Measurements from ENCODE around the gene YARS2.

The YARS2 gene

DNA sequence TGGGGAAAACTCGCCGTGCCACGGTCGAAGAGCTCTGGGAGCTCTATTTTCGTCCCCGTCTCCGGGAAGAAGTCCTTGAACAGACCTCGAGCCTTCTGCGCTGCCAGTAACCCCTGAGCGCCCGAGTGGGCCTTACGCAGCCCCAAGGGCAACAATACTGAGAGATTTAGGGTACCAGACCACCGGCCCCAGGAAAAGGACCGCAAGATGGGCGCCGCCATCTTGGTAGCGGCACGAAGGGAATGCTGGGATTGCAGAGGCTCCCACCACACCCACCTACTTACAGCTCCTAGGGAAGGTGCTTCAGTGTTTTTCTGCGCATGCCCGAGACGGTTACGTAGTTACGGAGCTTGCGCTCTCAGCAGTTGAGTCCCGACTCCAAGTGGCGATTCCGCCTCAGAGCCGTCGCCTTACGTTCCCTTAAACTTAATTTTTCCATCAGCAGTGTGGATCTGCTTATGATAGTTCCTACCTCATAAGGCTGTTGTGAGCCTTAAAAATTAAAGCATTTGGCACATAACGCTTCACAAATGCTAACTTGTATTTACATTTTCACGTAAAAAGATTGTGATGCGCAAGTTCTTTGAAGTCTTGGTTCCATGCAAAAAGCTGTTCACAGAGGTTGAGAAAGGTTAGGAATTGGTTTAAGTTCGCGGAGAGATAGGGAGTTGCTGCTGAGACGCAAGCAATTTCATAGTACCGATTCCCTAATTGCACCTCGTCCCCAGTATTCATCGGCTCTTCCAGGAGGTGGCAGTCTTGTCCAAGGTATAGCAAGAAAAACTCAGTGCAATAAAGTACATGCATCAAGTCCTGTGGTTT, at the start of gene YARS2:
TSS of gene YARS2 (minus strand) at position 244 of the 822 bp plus-strand sequence. CDS start at position 221, 23 bp downstream.
- DNase-seq, result peak; percentile 85

DNA sequence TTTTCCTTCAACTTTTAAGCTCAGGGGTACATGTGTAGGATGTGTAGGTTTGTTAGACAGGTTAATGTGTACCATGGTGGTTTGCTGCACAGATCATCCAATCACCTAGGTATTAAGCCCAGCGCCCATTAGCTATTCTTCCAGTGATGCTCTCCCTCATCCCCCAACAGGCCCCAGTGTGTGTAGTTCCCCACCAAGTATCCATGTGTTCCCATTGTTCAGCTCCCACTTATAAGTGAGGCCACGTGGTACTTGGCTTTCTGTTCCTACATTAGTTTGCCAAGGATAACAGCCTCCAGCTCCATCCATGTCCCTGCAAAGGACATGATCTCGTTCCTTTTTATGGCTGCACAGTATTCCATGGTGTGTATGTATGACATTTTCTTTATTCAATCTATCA, 48.6 kb upstream of the YARS2 start:
- no peak for DNase-seq

DNA sequence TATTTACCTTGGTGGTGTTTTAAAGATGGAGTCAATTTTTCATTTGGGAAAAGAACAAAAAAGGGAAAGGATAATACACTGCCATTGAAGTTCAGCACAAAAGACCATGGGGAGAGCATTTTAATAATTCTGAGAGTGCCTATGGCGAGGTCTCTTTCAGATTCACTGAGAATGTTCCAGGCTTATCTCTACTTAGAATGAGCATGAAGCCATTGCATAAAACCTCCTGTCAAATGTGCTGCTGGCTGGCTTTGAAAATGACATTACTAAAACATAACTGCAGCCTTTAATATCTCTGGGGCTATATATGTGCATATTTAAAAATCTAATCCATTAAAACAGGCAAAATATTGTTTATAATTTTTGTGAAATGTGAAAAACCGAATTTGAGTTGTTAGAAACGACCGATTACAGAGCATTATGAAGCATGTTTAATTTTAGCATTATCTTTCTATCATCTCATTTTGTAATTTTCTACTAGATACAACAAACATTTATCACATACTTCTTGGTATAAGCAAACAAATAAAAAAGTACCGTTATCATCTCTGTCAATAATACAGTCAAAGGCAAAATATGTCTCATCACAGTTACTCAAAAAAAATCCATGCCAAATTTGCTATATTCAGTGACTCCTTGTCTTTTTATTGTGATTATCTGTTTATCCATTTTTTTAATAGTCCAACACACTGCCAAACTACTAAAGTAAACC, 45.7 kb upstream of the YARS2 start:
- DNase-seq, result no peak

DNA sequence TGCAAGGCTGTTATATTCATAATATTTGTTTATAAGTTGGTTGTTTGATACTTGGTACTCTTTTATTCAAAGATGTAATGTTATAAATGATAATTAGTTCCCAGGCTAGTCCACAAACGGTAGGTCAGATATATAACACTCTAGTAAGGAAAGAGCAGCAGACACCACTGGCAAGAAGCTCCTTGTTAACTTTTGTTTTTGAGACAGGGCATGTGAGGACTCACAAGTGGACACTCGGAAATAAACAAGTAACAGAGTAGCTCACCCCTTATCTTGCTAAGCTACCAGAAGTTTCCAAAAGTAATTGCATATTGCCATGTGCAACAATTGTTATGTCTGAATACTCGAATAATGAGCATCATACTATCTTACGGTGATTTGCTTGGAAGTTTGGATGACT, 38.6 kb upstream of the YARS2 start:
- DNase-seq, result no peak

DNA sequence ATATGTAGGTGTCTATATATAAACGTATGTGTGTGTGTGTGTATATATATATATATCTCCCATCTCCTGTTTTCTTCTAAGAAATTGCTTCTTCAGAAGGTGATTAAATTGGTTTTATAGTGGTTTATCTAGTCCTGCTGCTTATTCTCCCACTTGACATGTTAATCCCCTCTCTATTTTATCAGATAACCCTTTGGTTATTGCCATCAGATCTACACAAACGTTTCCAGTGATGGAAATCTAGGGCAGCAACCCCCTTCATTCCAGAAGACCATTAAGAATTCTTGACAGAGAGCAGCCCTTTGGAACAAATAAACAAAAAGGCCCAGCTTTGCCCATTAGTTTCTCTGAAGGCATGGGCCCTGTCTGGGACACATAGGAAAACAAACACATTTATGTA, 34.2 kb upstream of the YARS2 start:
- DNase-seq, result no peak

DNA sequence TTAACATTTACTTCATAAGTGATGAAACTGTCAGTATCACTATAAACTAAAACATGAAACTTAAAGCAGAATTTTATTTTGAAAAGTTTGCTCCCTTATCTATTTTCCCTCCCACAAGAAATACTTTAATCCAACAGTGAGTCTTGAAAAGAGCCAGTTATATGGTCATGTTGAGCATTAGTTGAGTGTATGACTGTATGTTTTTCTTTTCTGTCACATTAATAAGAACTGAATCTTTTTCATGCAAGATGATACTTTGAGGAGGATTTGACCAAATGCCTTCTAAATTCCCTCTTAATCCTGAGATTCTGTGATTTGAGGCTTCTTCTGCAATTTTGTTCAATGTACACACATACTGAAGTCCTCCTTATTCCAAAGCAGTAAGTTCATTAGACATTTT, 33.7 kb upstream of the YARS2 start:
- DNase-seq, result no peak

DNA sequence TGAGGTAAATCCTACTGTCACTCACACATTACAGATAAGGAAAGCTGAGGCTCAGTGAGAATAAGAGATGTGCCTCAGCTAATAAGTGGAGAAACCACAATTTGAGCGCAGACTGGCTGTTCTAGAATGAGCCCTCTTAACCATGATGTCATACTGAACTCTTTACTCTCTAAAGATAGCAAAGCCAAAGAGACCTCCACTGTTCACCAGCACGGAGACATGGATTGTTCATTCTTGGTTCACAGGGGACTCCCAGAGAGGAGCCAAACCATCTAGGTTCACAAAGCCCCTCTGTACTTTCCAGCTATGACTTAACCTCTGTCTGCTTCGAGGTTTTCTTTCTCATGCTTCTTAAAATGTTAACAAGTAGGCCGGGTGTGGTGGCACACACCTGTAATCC, 32.7 kb upstream of the YARS2 start:
- DNase-seq, result no peak

DNA sequence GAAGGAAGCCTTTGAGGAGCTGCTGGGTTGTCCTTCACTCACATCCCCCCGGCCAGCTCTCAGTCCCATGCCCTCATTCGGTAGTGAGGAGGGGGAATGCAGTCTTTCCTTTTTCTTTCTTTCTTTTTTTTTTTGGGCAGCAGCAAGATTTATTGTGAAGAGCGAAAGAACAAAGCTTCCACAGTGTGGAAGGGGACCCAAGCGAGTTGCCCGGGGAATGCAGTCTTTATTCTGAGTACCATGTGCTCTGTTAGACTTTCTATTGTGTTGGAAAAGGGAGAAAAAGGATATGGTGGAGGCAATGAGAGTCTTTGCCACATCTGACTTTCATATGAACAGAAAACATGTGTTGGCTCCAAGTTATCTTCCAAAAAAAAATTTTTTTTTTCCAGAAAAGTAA, 29.9 kb upstream of the YARS2 start:
- DNase-seq, result no peak

DNA sequence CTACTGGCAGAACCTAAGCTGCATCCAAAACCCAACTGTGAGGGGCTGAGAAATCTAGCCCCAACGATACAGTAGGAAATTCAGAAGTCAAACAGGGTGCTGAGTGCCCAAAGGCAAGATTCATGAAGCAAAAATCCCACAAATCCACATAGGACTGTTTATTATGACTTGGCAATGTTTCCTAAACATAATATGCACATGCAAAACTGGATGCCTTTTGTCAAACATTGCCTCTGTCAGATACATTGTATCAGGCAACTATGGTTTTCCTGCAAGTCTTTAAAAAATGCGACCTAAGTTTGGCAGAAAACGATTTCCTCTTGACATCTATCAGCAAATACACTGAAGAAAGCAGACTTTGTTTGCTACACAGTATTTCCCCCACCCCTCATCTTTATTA, 27.3 kb upstream of the YARS2 start:
- no peak for DNase-seq

DNA sequence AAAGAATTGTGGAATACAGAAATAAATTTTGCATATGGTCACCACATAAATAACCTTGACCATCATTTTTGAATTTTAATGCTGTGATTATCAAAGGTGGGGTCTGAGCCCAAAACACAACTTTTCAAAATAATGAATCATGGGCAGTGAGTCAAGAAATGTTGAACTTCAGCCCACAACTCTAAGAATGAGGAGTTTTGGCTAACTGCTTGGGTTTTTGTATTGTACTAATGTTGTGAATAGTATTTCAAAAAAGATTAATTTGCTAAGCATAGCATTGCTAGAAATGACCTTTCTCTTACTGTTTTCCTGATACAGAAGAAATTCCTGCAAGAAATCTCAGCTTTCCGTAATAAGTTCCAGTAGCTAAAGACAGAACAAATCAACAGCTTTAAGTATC, 24.4 kb upstream of the YARS2 start:
- no peak for DNase-seq

DNA sequence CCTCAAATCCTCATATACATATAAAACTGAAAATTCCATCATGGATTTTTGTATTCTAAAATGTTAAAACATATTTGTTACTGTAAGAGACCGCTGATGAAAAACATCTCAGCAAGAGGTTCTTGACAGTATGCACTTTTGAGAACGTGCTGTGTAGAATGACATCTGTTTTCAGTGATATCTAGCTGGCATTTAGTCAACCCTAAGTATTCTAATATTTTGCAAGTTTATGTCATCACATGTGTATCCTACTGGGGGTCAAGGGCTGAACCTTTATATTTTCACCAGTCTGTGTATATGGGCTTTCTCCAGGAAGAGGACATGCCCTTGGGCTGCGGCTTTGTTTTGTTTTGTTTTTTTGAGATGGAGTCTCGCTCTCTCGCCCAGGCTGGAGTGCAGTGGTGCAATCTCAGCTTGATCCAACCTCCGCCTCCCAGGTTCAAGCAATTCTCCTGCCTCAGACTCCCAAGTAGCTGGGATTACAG, 22.0 kb upstream of the YARS2 start:
- DNase-seq, result no peak

DNA sequence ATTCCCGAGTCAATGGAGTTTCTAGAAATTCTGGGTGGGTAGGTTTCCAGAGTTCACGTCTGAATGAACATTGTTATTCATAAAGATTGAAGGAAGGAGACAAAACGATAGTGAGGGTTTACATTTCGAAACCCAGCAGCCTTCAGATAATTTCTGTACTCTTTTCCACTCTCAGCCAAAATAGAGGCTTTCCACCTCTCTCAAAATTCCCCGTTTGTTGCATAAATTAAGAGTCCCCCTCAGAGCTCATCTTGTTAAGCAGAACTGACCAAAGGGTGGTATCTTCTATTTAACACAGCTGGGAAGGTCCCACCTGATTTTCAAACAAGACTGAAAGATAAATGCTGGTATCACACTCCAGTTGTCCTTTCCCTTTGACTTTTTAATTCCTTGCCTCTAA, 21.5 kb upstream of the YARS2 start:
- no peak for DNase-seq

DNA sequence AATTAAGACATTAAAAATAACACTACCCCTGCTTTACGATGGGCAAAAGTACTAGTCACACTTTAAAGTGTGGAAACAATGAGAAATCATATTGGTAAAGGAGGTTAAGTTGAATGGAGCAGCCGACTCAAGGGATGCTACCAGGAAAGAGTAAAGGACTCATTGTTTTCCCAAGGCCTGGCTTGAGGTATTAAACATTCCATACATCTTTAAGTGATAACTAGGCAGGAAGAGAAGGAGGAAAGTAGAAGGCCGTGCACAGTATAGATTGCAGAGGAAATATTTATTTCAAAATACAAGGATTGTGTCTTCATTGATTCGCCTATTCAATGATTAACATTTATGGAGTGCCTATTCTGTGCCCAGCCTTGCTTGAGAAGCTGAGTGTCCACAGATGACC, 20.6 kb upstream of the YARS2 start:
- DNase-seq, result no peak

DNA sequence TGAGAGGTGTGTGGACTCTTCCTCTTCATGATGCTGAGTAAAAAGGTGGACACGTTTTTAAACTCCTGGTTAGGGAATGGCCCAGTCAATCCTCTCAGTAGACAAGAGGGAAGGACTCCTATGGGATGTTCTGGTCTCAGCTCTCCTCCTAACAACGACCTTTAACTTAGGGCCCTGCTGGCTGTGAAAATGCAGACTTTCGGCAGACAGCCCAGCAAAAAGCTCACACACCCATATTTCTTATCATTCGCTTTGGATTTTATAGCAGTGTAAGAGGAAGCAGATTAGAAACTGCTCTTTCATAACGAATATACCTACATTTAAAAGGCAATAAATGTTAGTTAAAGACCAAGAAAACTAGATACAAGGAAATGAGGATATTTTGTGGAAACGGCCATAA, 18.0 kb upstream of the YARS2 start:
- DNase-seq, result no peak

DNA sequence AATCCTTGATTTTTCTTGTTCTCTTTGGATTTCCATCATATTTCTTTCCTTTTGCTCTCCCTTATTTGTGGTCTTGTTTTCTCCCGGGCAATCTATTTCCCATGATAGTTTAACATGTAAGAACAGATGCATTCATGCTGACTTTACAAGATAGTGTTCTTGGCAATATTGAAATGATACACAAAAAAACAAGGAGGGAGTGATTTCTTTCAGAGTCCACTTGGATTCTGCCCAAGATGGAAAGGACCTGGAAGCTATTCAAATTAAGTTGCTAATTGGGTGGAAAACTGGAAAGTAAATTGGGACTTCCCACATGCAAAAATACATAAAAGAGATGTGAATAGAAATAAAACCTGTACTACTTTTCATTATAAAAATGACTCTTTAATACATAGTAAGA, 14.4 kb upstream of the YARS2 start:
- no peak for DNase-seq

DNA sequence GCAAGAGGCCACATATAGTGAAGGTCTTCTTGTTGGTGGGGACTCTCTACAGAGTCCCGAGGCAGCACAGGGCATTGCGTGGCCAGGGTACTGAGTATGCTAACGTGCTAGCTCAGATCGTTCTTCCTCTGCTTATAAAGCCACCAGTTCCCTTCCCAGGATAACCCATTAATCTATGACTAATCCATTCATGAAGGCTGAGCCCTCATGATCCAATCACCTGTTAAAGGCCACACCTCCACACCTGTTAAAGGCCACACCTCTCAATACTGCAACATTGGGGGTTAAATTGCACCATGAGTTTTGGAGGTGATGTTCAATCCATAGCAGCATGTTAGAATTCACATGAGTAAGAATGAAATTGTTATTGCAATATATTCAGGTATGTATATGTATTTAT, 12.8 kb upstream of the YARS2 start:
- DNase-seq, result no peak

DNA sequence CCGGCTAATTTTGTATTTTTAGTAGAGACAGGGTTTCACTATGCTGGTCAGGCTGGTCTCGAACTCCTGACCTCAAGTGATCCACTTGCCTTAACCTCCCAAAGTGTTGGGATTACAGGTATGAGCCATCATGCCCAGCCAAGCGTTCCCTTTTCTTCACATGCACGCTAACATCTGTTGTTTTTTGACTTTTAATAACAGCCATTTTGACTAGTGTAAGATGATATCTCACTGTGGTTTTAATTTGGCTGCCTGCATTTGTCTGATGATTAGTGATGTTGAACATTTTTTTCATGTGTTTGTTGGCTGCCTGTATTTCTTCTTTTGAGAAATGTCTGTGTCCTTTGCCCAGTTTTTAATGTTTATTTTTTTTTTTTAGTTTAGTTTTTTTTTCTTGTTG, 10.2 kb upstream of the YARS2 start:
- DNase-seq, result no peak

DNA sequence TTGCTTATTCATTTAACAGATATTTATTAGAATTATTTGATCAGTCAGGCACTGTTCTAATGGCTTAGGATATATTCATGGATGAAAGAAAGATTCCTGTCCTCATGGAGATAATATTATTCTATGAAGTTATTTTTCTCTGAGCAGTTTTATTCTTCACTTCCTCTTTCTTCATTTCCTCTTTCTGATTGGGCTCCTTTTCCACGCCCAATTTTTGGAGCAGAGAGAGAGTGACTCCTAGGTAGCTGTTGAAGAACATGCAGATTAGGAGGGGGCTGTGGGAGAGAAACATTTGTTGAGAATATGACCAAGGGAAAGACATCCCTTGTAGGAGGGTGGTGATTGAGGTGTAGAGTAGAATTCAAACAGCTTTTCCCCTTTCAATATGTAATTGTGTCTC, 6.0 kb upstream of the YARS2 start:
- no peak for DNase-seq

DNA sequence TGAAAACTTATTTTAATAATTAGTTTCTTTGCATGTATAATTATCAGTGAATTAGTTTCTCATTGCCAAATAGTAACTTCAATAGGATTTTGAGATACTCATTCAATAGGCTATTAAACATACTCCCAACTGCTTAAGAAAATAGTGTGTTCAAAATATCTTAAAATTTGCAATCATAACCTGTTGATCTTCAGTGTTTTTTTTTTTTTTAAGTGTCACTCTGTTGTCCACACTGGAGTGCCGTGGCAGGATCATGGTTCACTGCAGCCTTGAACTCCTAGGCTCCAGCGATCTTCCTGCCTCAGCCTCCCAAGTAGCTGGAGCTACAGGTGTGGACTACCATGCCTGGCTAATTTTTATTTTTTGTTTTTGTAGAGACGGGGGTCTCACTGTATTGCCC, 1.5 kb upstream of the YARS2 start:
- no peak for DNase-seq

DNA sequence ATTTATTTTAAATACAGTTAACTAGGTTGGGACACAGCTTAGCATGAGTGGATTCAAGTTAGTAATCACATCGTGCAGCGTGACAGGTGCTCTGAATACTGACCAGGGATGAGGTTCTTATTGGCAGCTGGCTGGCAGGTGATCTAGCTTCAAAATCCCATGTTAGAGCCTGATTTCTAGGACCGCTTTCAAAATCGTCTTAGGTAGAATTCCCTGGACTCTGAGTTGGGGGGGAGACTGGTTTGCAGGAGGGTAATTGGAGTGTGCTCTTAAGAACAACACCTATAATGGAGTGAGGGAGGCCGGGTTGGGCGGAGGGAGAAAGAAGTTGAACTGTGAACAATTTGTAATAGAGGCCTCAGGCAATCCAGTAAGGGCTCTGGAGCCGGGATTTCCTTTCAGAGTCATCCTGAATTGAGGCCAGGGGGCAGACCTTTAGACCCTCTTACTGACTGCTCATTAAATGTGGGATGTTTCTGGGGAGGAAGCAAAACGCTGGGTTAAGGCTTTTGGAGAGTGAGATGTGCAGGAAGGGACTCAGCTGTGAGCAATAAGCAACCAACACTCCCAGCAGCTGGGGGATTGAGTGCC, 874 bp upstream of the YARS2 start:
- DNase-seq, result no peak

DNA sequence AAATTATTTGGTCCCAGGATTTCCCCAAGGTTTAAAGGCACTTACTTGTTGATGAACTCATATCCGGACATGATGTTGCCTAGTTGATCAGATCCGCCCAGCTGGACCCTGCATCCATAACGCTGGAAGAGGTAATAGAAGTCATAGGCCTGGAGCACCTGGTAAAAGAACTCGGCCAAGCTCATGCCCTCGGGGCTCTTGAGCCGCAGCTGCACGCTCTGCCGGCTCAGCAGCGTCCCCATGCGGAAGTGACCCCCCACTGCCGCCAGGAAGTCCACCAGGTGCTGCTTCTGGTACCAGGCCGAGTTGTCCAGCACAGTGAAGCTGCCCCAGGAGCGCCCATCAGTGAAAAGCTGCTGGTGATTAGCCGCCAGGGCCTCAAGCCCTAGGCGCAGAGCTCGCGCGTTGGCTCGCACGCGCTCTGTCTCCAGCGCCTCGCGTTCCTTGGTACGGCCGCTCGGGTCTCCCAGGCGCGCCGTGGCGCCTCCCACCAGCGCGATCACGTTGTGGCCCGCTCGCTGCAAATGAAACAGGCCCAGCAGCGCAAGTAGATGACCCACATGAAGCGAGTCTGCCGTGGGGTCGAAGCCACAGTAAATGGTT, 545 bp downstream of the YARS2 start:
- peak; percentile 68 for DNase-seq

DNA sequence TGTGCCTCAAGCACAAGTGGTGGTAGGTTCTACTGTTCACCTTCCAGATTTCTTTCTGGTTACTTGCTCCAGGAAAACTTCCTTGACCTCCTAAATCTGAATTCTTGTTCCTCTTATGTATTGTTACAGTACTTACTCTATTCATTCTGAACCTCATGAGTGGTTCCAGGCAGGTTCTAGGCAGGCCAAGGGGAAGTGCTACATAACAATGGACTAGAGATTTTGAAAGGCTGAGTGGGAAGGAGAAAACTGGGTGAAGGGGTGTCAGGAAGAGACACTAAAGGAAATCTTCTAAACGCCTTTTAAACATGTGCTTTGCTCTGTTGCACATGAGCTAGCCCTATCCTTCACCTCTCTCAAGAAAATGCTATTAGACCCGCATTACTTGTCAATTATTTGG, 1.6 kb downstream of the YARS2 start:
- no peak for DNase-seq

DNA sequence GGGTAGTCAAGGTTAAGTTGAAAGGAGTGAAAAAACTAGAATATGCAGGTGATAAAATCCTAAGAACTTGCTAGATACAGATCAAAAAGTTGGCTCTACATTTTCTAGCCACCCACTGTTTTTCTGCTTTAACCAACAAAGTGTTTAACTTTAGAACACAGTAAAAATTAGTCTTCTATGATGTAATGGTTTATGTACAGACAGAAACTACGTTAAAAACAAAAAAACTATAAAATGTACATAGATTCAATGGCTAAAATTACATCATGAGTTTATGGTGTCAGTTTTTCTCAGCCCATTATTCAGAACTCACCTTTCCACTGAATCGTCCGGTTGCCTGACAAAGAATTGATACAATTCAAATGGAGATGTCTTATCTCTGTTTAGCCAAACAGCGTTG, 2.1 kb downstream of the YARS2 start:
- DNase-seq, result no peak

DNA sequence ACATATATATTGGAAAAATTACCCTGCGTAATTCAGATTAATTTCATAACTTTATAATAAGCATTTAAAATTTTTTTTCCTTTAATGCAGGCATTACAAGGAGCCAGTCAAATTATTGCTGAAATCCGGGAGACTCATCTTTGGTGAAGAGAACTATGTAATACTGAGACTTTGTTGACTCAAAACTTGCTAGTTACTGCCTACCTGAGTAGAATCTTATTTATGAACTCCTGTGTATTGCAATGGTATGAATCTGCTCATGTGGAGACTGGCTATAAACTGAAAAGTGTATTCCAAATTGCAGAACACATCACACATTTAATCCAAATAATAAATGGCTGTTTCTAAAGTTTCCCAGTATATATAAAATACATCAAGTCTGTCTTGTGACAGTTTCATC, 12.4 kb downstream of the YARS2 start:
- no peak for DNase-seq

Measured in stimulated activated CD4-positive, alpha-beta T cell treated with anti-CD3 and anti-CD28 coated beads, Interleukin-4, amount 100 ng/mL, for 1 hour (primary cell).